ENCODE results near the gene ECSIT. TPM values are rescaled to one million over a fixed set of nuclear protein-coding genes. Genes with fewer than 3 reads are reported as not detected.

ECSIT gene
- total RNA-seq, 1 experiment from 2014 or later, result 52.8 TPM

GRCh38 chr19:11535792-11536595 lies 7.1 kb upstream of the ECSIT start:
- TF ChIP-seq SP1 (IDR thresholded peaks at IDR 0.05; ENCODE audit: low read depth) (peak; percentile 61), EZH2 (IDR thresholded peaks at IDR 0.05) (no peak), JUND (IDR thresholded peaks at IDR 0.05) (peak; percentile 88), FOSL1 (IDR thresholded peaks at IDR 0.05; ENCODE audit: low read depth) (peak; percentile 91), CBX3 (IDR thresholded peaks at IDR 0.05; ENCODE audit: low read depth) (peak; percentile 81), YY1 (IDR thresholded peaks at IDR 0.05; ENCODE audit: extremely low read depth, insufficient replicate concordance, low read depth, low read length) (peak; percentile 55), POLR2AphosphoS5 (IDR thresholded peaks at IDR 0.05; ENCODE audit: low read depth, low read length) (peak; percentile 83), ZFX (IDR thresholded peaks at IDR 0.05) (no peak), SRF (IDR thresholded peaks at IDR 0.05; ENCODE audit: low read depth) (peak; percentile 94), EGR1 (IDR thresholded peaks at IDR 0.05; ENCODE audit: low read depth) (peak; percentile 93), RAD21 (IDR thresholded peaks at IDR 0.05; ENCODE audit: low read depth) (no peak; the same call in none of the 2 replicates), CEBPB (IDR thresholded peaks at IDR 0.05; ENCODE audit: low read depth) (no peak), POLR2A (IDR thresholded peaks at IDR 0.05; ENCODE audit: borderline replicate concordance, extremely low read depth, insufficient read depth, insufficient read length) (peak; percentile 33), ELF1 (IDR thresholded peaks at IDR 0.05; ENCODE audit: borderline replicate concordance, low read depth) (no peak)
- TF ChIP-seq, protein P1, sequence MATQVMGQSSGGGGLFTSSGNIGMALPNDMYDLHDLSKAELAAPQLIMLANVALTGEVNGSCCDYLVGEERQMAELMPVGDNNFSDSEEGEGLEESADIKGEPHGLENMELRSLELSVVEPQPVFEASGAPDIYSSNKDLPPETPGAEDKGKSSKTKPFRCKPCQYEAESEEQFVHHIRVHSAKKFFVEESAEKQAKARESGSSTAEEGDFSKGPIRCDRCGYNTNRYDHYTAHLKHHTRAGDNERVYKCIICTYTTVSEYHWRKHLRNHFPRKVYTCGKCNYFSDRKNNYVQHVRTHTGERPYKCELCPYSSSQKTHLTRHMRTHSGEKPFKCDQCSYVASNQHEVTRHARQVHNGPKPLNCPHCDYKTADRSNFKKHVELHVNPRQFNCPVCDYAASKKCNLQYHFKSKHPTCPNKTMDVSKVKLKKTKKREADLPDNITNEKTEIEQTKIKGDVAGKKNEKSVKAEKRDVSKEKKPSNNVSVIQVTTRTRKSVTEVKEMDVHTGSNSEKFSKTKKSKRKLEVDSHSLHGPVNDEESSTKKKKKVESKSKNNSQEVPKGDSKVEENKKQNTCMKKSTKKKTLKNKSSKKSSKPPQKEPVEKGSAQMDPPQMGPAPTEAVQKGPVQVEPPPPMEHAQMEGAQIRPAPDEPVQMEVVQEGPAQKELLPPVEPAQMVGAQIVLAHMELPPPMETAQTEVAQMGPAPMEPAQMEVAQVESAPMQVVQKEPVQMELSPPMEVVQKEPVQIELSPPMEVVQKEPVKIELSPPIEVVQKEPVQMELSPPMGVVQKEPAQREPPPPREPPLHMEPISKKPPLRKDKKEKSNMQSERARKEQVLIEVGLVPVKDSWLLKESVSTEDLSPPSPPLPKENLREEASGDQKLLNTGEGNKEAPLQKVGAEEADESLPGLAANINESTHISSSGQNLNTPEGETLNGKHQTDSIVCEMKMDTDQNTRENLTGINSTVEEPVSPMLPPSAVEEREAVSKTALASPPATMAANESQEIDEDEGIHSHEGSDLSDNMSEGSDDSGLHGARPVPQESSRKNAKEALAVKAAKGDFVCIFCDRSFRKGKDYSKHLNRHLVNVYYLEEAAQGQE (IDR thresholded peaks at IDR 0.05; ENCODE audit: low read depth), result no peak
- TF ChIP-seq, protein P2, sequence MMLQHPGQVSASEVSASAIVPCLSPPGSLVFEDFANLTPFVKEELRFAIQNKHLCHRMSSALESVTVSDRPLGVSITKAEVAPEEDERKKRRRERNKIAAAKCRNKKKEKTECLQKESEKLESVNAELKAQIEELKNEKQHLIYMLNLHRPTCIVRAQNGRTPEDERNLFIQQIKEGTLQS (IDR thresholded peaks at IDR 0.05), result no peak
- TF ChIP-seq, protein P3, sequence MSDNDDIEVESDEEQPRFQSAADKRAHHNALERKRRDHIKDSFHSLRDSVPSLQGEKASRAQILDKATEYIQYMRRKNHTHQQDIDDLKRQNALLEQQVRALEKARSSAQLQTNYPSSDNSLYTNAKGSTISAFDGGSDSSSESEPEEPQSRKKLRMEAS (IDR thresholded peaks at IDR 0.05), result no peak; the same call in 1 of the 2 replicates
- TF ChIP-seq, protein P4, sequence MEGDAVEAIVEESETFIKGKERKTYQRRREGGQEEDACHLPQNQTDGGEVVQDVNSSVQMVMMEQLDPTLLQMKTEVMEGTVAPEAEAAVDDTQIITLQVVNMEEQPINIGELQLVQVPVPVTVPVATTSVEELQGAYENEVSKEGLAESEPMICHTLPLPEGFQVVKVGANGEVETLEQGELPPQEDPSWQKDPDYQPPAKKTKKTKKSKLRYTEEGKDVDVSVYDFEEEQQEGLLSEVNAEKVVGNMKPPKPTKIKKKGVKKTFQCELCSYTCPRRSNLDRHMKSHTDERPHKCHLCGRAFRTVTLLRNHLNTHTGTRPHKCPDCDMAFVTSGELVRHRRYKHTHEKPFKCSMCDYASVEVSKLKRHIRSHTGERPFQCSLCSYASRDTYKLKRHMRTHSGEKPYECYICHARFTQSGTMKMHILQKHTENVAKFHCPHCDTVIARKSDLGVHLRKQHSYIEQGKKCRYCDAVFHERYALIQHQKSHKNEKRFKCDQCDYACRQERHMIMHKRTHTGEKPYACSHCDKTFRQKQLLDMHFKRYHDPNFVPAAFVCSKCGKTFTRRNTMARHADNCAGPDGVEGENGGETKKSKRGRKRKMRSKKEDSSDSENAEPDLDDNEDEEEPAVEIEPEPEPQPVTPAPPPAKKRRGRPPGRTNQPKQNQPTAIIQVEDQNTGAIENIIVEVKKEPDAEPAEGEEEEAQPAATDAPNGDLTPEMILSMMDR (IDR thresholded peaks at IDR 0.05 in 2 of 3, conservative IDR thresholded peaks at IDR 0.05 in 1 of 3; ENCODE audit: borderline replicate concordance in 1 of 3, insufficient read depth in 1 of 3, low read depth in 2 of 3, low read length in 2 of 3), result peak; percentile 73 to 96 (median 83)
- ChIA-PET POLR2A (interaction anchor here (0.9 to 2.1 kb wide), 2 partner anchors 23 to 155 kb away, joined by 5 to 8 read pairs; partner anchors contain the start of gene ELOF1), CTCF (interaction anchor here (0.7 to 1.5 kb wide), 5 partner anchors 10 to 161 kb away, joined by 3 to 8 read pairs (median 5); partner anchors contain the start of gene ELOF1), RAD21 (ENCODE audit: low non-redundant PET in 1 of 2, low total read pairs in 2 of 2, uncharacterized antibody in 2 of 2, unreplicated experiment in 2 of 2) (interaction anchor here (0.5 to 0.6 kb wide), 2 partner anchors 337 to 1087 kb away, joined by 5 to 6 read pairs; no protein-coding TSS in a partner anchor)
- BruUV-seq (replicated peaks), result no TSS peak
- Histone ChIP-seq H3K36me3 (ENCODE audit: control insufficient read depth in 1 of 2, insufficient read depth in 2 of 2, low read length in 2 of 2) (no peaks in the 10 kb centered on the region), H3K9me3 (ENCODE audit: control insufficient read depth in 1 of 2, insufficient read depth in 1 of 2, low read depth in 1 of 2, low read length in 2 of 2) (no peaks in the 10 kb centered on the region), H4K20me1 (ENCODE audit: insufficient read depth) (no peaks in the 10 kb centered on the region), H3K9me2 (ENCODE audit: insufficient read depth) (no peaks in the 10 kb centered on the region), H3K4me3 (replicated peaks in 1 of 2; ENCODE audit: low read depth in 1 of 2, low read length in 2 of 2) (peak overlapping the region; percentile 45 to 55), H3K9ac (ENCODE audit: low read length) (peak overlapping the region; percentile 61), H3K27ac (ENCODE audit: low read depth, low read length) (peak overlapping the region; percentile 61), H2AFZ (ENCODE audit: low read depth, low read length, poor library complexity, severe bottlenecking) (peak overlapping the region; percentile 38), H3K4me1 (ENCODE audit: control insufficient read depth in 1 of 2, insufficient read depth in 2 of 2, low read length in 2 of 2) (peaks cover 23 to 41% of the 10 kb centered on the region in 2 experiments), H3K79me2 (ENCODE audit: insufficient read depth, low read length) (no peaks in the 10 kb centered on the region), H3K27me3 (ENCODE audit: insufficient read depth, low read length) (no peaks in the 10 kb centered on the region), H3K4me2 (ENCODE audit: low read length) (peak overlapping the region; percentile 82)
- DNase-seq (ENCODE audit: low read depth, low spot score) (peak; percentile 81), ATAC-seq (peak; percentile 75)
- intact Hi-C loops (cut with micrococcal nuclease), result no loop called here
